GM18499 (cell line): ENCODE data around the gene NUDT1.
A peak's percentile ranks its signal among the peaks of the same experiment; 100 is the strongest.

Experiments
- ATAC-seq: cut with Tn5 transposase; IDR thresholded peaks from one replicate; pipeline ENCODE4 v1.9.1; 2021; ENCODE audit warnings: moderate number of reproducible peaks; ENCODE audit not compliant: insufficient read depth, unreplicated experiment

The NUDT1 gene

DNA sequence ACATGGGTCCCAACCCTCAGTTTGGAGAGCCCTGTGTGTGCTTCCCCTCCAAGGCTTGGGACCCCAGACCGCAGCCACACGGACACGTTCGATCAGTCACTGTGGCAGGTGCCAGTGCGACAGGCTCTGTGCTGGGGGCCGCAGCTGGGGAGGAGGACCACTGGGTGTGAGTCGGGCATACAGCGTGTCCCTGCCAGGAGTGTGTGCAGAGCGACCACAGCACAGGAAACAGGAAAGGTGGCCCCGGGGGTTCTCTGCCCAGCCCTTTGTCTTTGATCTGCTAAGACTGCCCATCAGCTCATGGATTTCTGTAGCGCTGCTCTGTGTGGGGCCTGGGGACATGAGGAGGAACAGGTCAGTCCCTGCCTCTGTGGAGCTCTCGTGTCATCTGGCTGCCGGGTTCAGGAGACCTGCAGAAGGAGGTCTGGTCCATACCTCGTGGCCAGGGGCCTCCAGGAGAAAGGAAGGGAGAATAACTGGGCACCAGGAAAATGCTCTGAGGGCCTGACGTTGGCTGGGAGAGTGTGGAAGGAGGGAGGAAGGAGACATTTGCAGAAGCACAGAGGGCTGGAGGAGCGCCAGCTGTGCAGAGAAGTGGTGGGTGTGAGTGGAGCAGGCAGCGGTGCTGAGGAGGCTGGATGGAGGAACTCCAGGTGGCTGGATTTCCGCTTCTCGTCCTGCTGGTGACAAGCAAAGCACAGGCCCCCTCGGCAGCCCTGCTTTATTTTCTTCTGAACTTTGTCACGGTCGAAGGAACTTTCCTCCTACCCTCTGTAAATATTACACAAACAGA, 4.1 kb downstream of the NUDT1 start:
- no peak for ATAC-seq

GRCh38 chr7:2247141-2247995, 5.3 kb downstream of the NUDT1 start:
- ATAC-seq, result no peak

DNA sequence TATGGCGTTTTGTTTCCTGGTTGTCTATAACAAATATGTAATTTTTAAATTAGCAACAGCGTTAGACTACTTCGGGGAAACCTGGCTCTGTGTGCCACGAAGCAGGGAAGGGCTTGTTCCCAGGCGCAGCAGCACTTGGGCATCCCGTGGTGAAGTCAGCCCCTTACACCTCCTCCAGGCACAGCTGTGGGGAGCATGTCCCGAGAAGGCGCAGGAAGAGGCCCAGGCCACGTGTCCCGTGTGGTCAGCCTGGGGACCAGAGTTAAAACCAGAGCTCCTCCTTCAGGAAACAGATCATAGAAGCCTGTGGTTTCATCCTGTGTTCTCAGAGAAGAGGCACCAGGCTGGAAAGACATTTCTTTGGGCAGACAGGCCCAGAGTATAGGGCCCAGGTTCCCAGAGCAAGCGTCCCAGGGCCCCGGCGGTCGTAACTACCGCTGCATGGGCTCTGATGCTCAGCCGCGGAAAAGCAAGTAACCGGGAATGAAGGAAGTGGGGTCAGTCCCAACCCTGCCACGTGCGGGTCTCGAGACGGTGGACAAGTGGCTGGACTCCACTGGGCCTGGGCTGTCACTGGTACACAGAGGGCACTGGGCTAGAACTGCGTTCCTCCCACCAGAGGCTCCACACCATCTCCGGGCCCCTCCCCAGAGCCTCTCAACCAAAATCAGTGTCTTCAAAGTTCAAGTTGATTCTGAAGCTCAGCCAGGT, 7.1 kb downstream of the NUDT1 start:
- ATAC-seq, result peak; percentile 63

DNA sequence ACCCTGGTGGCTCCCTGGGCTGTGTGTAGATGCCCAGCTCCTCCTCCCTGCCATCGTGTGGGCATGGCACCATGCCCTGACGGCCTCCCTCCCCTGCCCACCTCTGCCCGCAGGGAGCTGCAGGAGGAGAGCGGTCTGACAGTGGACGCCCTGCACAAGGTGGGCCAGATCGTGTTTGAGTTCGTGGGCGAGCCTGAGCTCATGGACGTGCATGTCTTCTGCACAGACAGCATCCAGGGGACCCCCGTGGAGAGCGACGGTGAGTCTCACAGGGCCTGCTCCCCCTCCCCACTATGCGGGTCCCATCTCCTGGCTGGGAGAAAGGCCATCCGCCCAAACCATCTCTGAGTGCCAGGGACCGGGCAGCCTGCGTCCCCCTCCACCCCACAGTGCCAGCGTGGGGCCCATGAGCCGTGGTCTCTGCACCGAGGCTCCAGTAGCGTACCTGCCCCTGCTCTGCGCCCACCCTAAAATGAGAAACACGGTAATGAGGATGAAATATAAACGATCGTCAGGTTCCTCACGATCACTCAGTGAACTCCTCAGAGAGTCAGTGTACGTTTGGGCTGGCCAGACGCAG, 7.8 kb downstream of the NUDT1 start:
- ATAC-seq, result no peak

DNA sequence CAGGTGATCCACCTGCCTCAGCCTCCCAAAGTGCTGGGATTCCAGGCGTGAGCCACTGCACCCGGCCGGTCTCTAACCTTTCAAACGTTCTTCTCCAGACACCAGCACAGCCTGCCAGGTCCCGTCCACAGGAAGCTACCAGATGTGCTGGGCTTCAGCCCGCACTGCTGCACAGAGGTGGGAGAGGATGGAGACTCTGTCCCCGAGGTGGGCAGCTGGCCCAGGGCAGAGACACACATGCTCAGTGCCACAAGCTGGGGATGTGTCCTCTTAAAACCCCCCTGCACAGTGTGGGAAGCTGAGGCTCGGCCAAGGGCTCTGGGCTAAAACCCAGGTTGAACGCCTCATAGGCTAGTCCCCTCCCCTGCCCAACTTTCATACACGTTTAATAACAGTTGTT, 9.4 kb downstream of the NUDT1 start:
- ATAC-seq, result no peak

GRCh38 chr7:2251841-2252771, 10.1 kb downstream of the NUDT1 start:
- ATAC-seq, result no peak

DNA sequence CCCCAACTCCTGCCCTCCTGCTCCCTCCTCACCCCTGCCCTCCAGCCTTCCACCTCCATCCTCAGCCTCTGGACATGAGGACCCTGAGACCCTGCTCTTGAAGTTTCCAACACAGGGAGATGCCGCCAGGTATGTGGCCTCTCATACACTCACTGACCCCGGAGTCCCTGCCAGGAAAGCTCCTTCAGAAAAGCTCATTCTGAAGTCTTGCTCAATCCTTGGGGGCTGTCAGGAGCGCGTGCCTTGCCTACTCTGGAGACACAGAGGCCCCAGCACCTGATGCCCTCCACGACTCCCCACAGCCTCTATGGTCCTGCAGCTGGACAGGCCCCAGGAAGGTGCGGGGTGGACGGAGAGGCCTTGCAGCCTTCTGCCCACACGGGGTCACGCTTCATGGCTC, 11.0 kb downstream of the NUDT1 start:
- ATAC-seq, result no peak

- ATAC-seq, result no peak
These were observed 11.7 kb downstream of the NUDT1 start for GRCh38 chr7:2253525-2254244.

DNA sequence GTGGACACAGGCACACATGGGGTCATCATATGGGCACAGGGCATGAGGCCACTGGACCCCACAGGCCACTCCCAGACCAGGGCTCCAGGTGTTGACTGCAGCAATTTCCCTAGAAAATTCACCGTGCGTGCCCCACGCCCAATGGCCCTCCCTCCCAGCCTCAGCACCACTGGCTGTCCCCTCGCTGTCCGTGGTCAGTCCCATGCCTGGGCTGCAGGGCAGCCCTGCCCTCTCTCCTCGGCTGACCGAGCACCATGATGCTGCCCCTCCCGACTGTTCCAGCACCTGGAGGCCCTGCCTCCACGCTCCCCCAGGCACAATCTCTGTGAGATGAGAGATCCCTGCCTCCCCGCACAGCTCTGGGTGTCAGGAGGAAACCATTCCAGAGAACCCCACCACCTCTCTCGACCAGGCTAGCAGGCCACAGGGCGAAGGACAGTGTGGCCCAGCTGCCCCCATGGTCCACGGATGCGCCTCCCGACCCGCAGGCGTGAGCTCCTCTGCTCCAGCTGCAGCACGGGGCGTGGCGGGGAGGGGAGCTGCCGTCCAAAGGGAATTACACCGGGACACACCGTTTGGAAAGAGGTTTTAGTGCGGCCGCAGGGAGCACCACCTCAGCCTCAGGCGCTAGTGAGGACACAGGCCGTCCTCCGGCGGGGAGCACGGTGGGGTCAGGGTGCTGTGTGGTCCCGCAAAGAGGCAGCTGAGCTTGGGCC, 12.6 kb downstream of the NUDT1 start:
- ATAC-seq, result no peak

GRCh38 chr7:2255145-2256139, 13.4 kb downstream of the NUDT1 start:
- no peak for ATAC-seq

DNA sequence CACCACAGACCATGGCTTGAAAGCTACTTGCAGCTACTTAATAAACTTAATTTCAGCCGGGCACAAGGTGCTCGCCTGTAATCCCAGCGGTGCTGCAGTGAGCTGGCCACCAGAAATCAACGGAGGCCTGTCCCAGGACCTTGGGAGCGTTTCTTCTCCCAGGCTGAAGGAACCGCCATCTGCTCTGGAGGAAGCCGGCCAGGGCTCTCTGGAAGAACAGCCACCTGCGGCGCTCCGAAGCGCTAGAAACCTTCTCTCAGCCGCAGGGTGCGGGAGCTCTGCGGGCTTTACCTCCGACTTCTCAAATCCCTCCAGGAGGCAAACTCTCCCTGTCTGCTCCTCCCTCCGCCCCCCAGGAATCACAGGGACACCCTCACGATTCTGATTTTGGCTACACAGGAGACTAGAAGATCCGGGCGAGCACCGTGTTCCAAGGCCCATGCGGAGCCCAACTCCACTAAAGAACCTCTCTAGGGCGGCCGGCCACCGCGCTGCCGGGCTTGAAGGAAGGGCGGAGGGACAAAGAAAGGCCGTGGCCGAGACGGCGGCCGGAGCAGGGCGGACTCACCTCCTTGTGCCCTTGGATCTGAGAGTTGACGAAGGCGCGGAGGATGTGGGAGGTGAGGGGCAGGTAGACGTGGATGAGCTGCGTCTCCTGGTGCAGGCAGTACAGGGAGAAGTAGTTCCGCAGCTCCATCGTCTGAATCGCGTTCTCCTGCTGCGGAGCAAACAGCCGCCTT, 14.4 kb downstream of the NUDT1 start:
- ATAC-seq, result no peak

DNA sequence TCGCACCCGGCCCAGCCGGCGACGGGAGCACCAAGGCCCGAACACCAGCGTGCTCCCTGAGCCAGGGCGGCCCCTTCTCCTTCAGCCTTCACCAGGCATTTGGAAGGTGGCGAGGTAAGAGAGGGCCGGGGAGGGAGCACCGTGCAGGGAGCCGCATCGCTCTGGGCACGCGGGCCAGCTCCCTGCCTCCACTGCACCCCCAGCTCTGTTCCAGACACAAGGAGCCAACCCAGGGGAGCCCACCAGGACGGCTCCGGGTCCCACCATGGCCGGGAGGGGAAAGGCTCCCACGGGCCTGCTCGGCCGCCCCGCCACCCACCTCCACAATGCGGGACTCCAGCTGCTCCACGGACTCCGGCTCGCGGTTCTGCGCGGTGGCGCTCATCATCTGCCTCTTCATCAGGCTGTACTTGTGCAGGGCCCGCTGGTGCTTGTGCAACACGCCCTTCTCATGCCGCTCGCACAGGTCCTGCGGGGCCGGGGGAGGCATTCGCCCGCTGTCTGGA, 15.1 kb downstream of the NUDT1 start:
- no peak for ATAC-seq

GRCh38 chr7:2257651-2258050, 15.6 kb downstream of the NUDT1 start:
- ATAC-seq, result no peak

DNA sequence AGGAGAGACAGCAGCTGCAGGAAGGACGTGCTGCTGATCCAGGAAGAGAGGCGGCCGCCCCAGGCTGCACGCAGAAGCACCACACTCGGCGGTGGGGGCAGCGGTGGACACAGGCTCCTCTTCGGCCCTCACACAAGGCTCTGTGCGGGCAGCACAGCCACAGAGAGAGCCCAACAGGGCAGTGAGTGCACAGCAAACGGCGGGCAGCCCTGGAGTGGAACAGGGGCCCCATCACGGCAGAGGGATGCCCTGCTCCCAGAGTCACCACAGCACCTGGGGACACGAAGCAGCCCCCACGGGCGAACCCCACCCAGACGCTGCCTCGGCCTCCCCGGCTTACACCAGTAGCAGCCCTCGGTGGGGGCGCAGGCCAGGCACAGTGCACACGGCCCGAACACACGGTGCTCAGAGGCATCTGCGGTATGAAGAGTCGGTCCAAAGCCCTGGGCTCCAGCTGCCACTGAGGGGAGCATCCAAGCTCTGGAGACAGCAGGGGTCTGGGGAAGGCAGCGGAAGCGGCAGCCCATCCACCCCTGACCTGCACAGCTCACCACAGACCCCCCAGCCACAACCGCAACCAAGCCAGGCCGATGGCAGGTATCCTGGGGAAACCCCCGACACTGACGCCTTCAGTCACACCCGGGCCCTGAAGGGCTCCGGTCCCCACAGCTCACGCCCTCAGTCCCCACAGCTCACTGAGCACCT, 16.8 kb downstream of the NUDT1 start:
- ATAC-seq, result no peak

GRCh38 chr7:2259480-2259879, 17.5 kb downstream of the NUDT1 start:
- ATAC-seq, result no peak

- no peak for ATAC-seq
These were observed 18.8 kb downstream of the NUDT1 start for GRCh38 chr7:2260820-2261219.
